Femur (tissue), 1 donor: ENCODE results near the gene PCDH9.
"Not testable (repeated sequence)": the region's sequence is repeated elsewhere in the genome, so short reads cannot be mapped to it uniquely, and the experiment has no call there.

ENCODE experiments used
- DNase-seq: peaks from one replicate; pipeline ENCODE4 v3.0.0-alpha.2; 2017

PCDH9 gene

DNA sequence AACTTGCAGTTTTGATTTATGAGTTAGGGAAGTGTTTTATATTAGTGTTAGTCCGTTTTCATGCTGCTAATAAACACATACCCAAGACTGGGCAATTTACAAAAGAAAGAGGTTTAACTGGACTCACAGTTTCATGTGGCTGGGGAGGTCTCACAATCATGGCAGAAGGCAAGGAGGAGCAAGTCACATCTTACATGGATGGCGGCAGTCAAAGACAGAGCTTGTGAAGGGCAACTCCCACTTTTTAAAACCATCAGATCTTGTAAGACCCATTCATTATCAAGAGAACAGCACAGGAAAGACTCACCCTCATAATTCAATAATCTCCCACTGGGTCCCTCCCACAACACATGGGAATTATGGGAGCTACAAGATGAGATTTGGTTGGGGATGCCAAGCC is 349.0 kb downstream of the PCDH9 start:
- DNase-seq = not testable (repeated sequence)

DNA sequence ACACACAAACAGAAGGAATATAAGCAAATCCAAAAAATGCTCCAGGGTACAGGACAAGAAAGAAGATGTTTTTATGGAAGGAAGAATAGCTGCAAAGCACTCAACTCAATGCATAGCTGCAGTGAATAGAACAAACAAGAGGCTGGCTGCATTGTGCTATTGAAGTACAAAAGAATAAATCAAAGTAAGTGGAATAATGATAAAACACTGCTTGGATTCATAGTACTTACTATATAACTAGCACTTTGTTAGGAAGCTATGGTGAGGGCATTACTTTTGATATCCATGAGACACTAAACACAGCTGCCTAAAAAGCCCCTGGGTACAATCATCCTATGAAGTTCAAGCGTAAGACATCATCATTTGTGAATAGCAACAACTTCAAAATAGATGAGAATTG is 350.1 kb downstream of the PCDH9 start:
- DNase-seq = no peak

DNA sequence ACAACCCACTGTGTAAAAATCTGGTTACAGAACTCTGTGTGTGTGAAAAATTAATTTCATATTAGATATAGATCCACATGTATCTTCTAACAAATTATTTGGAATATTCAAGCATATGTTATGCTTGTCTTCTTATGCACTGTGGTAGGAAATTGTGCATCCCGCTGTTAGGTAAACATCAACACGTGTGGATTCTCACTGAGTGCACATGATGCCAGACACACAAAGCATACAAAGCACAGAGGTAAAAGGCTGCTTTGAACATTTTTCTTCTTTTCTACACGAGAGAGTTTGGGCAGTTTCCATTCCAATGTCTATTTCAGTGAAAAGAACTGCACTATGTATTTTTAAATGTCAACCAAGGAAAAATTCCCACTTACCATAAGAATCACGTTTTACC is 354.9 kb downstream of the PCDH9 start:
- DNase-seq = no peak

DNA sequence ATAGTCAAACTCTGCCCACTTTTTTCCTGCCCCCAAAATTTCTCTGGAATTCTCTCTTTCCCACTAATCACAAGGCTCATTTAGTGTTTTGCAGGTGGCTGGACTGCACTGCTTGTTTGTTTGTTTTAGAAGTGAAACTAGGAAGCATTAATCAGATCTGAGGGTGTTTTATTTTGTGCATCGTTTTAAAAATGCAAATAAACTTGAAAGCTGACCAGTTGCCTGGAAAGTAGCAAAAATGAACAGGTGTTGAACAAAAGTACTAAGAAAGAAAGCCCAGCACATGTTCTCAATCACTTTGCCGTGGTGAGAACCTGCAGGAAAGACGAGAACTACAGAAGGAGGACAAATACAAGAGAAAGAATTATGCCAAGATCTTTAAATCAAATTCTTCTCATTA is 365.5 kb downstream of the PCDH9 start:
- DNase-seq = no peak

DNA sequence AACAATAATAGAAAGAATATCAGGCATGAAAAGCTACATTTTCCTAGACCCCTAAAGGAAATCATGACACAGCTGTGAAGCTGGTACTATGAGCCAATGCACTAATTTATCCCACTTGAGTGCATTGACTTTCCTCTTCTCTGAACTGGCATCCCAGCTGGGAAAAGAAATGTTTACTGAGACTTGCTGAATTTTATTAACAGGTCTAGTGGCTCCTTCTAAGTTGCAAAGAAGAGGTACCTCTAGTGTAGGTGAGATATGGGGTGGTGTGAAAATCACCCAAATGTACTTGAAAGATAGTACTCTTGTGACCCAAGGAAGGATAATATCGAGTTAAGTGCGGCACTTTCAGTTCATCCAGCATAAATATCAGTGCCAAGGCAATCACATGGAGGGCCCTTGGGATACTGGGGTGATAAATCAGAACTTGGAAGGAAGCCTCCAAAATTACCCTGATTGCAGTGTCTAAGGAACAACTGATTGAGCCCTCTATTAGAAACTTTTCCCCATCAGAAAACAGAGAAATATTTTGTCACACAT is 369.2 kb downstream of the PCDH9 start:
- DNase-seq = no peak

DNA sequence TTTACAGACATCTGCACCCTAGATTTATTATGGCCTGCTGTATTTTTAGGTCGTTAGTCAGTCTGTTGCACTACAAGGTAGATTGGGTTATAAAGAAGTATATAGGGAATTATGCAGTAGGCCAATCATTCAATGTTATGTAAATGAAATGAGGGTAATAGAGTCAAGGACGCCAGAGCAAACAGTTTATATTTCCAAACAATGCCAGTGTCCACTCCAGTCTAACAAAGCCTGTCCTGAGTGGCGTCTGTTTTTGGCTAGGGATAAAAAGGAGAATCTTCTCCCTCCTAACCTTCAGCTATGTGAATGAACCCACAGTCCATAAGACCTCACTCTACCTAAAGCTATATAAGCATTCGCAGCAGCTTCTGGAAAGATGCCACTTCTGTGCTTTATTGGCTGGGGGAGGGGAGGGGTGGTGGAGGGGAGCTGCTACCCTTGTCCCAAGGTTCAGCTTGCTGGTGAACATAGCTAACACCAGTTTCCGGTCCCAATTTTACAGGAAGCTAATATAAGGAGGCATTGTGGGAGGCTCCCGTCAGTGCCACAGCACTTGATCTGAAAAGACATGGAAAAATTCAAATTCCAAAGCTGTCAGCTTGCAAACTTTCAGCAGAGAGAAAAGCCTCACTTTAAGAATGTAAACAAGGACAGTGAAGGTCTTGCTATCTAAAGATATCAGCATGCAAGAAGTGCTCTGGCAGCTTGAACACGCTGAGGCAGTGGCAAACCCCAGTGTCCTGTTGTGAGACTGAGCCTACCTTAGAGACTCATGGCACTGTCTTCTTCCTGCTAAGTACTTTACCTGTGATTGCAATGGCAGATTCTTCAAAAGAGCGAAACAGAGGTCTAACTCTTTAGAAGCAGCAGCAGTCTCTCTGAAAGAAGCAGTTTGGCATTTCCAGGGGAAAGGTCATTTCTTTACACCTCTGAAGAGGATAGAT is 369.9 kb downstream of the PCDH9 start:
- no peak for DNase-seq

DNA sequence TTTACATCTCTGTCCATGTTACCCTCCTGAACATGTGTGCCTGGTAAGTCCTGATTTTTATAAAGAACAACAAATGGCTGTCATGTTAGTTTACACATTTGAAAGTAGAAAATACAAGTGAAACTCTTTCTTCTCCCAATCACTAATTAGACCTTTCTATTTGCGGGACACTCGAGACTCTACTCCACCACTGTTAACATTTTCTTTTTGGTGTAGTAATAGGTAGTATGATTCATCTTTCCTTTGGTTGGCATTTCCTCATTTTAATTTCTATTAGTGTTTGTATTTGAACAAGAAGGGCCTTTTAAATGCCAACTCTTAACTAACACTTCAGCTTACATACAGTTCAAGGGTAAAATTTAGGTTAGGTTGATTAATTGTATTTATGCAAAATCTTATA is 371.1 kb downstream of the PCDH9 start:
- DNase-seq = no peak

DNA sequence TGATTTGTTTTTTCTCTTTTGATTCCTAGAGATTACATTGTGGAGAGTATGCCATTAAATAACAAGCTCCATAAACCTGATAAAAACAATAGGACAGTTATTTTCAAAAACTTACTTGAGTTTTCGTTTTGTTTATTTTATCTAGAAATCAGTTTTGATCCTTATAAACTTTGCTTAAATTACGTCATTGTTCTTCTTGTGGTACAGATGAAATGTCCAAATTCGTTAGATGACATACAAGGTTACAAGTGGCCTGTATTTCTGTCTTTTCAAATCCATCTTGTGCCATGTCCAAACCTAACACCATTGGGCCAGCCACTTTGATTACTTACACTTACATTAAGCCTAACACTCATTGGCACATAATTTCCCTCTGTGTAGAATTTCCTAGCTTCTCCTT is 372.0 kb downstream of the PCDH9 start:
- DNase-seq = no peak

DNA sequence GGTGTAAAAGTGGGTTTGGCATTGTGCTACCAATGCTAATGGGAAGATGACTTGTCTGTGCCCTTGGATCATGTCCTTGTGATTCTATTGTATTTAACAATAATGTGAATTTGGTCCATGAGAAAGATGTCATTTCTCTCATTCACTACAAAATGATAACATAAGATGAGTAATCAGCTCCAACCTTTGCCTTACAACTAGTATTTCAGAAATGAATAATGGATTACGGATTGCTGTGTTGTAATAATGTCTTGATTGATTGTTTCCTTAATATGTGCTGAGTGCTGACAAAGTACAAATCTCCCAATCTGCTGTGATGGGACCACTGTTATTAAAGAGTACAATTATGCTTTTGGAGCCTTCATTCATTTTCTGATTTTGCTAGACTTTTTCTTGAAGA is 375.0 kb downstream of the PCDH9 start:
- DNase-seq = no peak

DNA sequence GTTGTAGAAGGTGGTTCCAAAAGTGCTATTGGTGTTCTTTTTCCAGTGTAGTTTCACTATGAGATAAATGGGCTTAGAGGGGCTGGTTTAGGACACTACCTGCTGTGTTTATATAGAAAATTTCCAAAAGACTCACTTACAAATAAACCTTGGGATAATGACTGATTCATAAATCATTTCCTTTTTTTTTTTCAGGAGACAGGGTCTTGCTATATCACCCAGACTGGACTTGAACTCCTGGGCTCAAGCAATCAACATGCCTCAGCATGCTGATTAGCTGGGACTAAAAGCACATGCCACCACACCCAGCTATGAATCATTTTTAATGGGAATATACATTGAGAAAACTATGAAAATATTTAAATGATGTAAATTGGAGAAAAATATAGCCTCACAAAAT is 376.6 kb downstream of the PCDH9 start:
- no peak for DNase-seq

DNA sequence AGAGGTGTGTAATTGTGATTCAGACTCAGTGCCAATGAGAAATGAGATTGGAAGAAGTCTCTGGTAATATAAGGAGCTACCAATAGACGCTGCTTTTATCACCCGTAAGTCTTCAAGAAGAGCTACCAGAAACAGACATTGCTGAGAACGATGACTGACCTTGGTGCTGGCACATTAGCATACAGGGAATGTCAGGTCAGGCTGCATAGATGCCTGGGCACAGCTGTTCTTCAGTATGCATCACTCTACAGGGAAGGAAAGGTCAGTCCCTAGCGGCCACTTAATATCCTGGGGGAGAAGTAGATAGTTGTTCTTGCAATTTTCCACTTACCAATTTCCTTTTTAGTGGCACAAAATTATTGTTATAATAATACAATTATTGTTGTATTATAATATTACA is 380.4 kb downstream of the PCDH9 start:
- no peak for DNase-seq

DNA sequence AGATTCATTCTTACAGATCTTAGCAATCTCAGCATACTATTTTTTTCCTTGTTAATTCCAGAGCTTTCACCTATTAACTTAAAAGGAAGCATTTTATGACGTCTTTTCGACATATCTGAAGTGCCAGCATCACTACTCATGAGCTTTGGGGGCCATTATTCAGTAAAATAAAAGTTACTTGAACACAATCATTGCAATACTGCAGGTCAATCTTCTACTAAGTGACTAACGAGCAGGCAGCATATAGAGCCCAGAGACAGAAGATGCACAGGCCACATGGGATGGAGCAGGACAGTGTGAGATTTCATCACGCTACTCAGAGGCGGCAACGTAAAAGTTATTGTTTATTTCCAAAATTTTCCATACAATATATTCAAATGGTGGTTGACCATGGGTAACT is 382.6 kb downstream of the PCDH9 start:
- DNase-seq = no peak

DNA sequence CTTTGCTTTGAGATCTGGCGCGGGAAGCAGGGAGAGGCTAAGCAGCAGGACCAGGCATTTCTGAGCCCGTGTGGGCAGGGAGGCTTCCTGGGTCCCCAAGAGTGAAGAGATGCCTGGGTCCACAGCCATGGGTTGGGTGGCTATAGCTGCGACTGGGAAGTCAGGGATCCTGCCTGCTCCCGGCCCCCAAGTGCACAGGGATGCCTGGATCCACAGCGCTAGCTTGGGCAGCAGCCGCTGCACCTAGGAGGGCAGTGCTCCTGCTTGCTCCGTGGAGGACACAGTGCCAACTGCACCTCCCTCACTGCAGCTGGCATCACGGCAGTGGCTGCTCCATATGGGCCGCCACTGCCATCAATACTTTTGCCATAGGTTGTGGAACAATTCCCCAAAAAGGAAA is 384.7 kb downstream of the PCDH9 start:
- no peak for DNase-seq

DNA sequence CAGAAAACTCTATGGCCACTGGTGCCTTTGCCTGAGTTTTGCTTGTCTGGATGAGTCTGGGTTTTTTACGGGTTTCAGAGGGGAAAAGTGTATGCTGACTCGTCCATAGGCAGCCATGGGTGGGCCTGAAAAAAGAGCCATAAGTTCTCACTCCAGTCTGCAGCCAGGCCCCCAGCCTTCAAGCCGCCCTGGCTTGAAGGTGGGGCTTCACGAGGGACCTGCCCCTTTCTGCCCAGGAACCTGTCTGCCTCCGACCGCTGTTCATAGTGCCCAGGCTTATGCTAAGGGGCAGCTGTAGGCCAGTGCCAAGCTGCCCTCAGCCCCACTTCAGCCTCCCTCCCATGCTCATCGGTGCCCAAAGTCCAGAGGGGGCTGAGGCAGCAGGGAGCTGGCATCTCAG is 385.2 kb downstream of the PCDH9 start:
- no peak for DNase-seq

DNA sequence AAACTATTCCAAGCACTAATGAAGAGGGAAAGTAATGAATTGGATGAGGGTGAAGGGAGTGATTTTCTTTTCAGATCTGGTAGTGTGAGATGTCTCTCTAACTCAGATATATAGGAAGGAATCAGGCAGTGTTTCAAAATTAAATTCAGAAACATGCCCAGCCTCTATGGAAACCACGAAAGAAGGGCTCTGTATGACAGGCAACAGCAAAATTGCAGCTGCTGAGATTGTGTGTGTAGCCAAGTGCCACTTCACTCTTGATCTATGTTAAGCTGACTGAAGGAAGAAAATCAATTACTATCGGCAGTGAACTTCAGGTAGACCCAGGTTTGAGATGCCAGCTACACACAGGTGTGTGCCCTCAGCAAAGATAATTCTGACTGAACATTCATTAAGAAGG is 387.4 kb downstream of the PCDH9 start:
- no peak for DNase-seq

DNA sequence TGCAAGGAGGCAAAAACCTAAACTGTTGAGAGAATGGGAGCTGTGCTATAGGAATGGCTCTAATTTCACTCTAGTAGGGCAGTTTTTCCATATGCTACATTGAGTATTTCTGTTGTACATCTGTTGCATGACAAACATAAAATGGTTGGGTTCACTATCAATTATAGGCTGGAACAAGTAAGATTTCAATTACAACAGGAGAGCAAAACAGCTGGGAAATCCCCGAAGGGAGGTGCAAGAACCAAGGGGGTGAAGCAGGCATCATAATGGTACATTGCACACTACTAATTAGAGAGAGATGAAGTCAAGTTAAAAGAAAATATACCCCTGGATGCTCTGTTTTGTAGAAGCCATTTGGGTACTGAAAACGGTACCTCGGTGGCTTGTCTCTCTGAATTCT is 389.5 kb downstream of the PCDH9 start:
- no peak for DNase-seq

DNA sequence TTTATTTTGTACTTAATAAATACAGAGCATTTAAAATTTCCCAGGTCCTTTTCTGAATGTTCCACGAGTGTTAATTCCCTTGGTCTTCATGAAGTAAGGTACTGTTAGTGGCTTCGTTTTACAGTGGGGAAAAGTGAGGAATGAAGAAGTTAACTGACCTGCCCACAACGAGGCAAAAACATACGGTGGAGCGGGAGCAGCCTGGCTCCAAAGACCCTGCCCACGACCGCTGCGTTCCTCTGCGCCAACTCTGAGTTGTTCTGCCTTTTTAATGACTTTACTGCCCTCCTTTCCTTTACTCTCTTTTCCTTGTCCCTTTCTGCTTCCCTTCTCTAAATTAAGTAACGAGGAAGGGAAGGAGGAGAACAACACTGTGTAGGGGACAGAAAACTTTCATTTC is 392.9 kb downstream of the PCDH9 start:
- DNase-seq = no peak

DNA sequence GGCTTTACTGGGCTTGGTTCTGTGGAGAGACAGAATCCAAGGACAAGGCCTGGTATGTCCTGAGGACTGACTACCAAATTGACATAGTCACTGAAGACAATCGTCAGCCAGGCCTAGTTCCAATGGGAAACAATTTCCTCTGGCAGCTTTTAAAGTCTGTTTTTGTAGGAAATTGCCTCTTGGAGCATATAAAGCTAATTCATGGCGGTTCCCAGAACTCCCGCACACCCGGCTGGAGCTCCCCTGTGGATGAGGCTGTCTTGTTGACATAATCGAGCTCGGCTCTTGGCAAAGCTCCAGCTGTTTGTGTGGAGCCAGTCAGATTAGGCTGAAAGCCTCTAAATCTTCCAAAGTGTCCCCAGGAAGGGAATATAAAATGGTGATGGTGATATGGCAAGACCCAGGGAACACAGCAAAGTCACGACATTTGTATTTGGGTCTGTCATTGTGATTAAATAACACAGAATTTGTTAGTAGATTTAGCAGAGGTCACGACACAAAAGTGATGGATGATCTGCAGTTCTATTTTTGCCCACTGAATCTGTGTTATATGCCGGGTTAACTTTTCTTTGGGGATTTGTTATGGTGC is 395.0 kb downstream of the PCDH9 start:
- DNase-seq = peak; percentile 70

DNA sequence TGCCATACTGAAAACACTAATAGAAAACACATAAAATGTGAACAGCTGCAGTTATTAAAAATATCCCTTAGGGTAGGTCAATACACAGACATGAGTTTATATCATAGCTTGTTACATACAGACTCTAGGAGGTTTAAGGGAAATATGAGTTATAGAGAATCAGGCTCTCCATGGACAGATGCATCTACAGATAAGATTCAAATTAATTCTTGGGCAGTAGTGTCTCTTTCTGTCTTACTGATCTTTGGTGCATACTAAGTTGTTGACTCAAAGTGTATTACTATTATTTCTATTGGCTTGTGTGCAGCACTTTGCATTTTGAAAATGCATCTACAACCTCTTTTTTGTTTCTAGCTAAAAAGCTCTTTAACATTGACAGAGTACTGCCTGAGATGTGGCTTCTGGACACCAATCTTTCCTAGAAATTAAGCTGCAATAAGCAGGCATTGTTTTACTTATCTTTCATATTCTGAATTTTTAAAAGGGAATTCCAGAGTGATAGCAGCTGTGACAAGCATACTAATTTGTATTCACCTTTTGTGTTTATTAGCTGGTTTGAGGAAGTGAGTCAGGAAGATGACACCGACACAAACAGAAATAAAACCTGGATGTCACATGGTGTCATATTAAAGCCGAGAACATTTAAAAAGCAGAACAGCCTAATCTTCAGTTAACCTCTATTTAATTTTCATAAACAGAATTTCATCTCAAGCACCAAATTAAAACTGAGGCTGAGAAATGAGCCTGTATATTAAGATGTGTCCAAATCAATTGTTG is 399.0 kb downstream of the PCDH9 start:
- DNase-seq = no peak

DNA sequence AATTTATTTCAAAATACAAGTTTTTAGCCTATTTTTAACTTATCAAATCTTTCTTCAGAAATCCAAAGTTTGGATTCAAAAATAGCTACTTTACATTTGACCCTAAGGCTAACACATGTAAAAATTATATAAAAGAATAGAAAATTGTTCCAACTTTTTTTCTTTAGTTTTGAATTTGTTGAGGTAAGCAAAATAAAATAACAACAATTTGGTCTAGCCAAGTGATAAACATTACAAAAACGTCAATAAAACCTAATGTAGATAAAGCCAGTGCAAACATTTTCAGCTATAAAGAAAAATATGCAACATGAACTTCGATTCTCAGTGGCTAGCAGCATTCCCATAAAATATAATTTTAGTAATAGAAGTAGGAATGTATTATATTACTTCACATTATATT is 400.3 kb downstream of the PCDH9 start:
- DNase-seq = no peak

DNA sequence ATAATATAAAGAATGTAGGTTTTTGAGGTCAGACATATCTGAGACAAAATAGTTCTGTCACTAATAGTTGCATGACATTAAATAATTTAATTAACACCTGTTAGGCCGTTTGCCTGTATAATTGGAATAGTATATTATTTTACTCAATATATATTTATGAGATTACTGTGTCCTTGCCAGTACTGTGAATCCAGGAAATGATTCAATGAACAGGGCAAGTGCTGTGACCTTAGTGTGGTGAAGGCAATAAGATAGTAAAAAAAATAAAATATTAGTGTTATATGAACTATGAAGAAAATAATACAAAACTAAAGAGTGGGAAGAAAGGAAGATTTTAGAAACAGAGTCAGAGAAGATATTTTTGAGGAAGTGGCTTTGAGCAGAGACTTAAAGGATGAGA is 403.7 kb downstream of the PCDH9 start:
- no peak for DNase-seq

DNA sequence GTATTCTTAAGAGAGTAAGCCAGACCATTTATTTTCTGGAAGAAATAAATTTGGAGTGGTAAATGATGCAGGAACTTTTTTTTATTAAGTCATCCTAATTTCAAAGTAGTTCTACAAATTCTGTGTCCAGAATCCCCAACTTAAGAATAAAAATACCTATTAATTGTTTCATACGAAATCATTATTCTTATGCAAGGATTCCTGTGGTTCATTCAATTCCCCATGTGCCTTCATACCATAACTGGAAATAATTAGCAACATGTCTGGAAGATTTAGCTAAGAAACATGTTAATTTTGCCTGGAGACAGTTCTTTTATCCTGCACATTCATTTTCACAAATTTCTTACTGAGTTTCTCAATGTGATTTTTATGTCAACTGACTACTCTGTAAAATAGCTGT is 408.6 kb downstream of the PCDH9 start:
- no peak for DNase-seq

DNA sequence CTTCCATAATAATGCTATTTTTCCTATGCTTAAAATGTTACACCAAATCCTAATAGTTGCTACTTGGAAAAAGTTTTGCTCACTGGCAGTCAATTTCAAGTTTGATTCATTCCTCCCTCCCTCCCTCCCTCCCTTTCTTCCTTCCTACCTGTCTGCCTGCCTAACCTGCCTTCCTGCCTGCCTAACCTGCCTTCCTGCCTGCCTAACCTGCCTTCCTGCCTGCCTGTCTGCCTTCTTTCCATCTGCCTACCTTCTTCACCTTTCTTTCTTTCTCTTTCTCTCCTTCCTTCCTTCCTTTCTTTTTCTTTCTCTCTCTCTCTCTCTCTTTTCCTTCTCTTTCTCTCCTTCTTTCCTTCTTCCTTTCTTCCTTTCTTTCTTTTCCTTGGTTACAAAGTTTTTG is 418.7 kb downstream of the PCDH9 start:
- DNase-seq = no peak

DNA sequence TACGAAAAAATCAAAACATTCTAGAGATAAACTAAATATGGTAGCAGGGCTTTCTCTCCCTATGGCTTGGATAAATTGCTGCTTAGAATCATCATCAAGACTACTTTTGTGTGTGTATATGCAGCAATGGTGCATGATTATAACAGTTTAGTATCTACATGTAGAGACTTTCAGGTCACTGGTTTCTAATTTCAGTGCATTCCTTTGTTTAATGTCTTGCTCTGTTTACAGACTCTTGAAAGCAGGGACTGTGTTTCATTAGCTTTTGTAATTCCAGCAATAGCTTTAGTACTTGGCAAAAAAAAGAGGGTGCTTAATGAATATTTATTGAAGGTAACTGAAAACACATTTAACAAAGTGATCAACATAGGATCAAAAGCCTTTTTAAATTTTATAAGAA is 420.7 kb downstream of the PCDH9 start:
- no peak for DNase-seq
